Liver (tissue), 9 donors: ENCODE data around the gene ZFP91. TPM values are rescaled to one million over a fixed set of nuclear protein-coding genes. Genes with fewer than 3 reads are reported as not detected.

Source experiments
- DNase-seq: peaks from one replicate; pipeline ENCODE4 v3.0.0-alpha.2; 2017; ENCODE audit warnings: low spot score
- H3K27ac ChIP-seq, 2 donors: one replicate each; pipeline ENCODE4 v1.7.0; 2013; ENCODE audit warnings: inconsistent platforms in 2 of 2, low read length in 2 of 2, control low read depth in 1 of 2, low read depth in 1 of 2, mild to moderate bottlenecking in 1 of 2
- H3K27me3 ChIP-seq, 4 donors: one replicate each; pipeline versions ENCODE4 v1.6.1 to v1.7.0; 2013; ENCODE audit warnings: low read length in 3 of 4, inconsistent platforms in 1 of 4, mild to moderate bottlenecking in 1 of 4, moderate library complexity in 1 of 4; ENCODE audit not compliant: control insufficient read depth in 4 of 4, insufficient read depth in 4 of 4
- H3K36me3 ChIP-seq, 4 donors: one replicate each; pipeline versions ENCODE4 v1.6.1 to v1.7.0; 2013; ENCODE audit warnings: low read length in 3 of 4, mild to moderate bottlenecking in 3 of 4, low read depth in 1 of 4, moderate library complexity in 1 of 4; ENCODE audit not compliant: control insufficient read depth in 4 of 4, insufficient read depth in 3 of 4
- H3K4me1 ChIP-seq, 4 donors: one replicate each; pipeline versions ENCODE4 v1.6.1 to v1.7.0; 2013; ENCODE audit warnings: low read length in 3 of 4, mild to moderate bottlenecking in 3 of 4, moderate library complexity in 1 of 4; ENCODE audit not compliant: control insufficient read depth in 4 of 4, insufficient read depth in 4 of 4
- H3K4me3 ChIP-seq, 3 donors: one replicate each; pipeline versions ENCODE4 v1.6.1 to v1.7.0; 2013; ENCODE audit warnings: low read length in 3 of 3, control low read depth in 1 of 3, low read depth in 1 of 3, mild to moderate bottlenecking in 1 of 3
- H3K9ac ChIP-seq, 2 donors: one replicate each; pipeline ENCODE4 v1.7.0; 2013; ENCODE audit warnings: low read length in 2 of 2, mild to moderate bottlenecking in 2 of 2, moderate library complexity in 2 of 2, control low read depth in 1 of 2, low read depth in 1 of 2
- H3K9me3 ChIP-seq, 4 donors: one replicate each; pipeline versions ENCODE4 v1.6.1 to v1.7.0; 2013; ENCODE audit warnings: low read length in 3 of 4; ENCODE audit not compliant: control insufficient read depth in 4 of 4
- CTCF ChIP-seq: fragments of 150-350 bp; IDR thresholded peaks from 2 replicates; pipeline ENCODE4 v1.5.1; 2017; ENCODE audit warnings: improper control_type of control experiment, low read depth, low read length; ENCODE audit not compliant: missing input control
- EGR1 ChIP-seq, 2 donors: IDR thresholded peaks; 2 replicates each; pipeline ENCODE4 v1.6.1; 2016 to 2018; ENCODE audit warnings: antibody characterized with exemption in 2 of 2, low read depth in 2 of 2
- FOXA1 ChIP-seq: IDR thresholded peaks from 2 replicates; pipeline ENCODE4 v1.6.1; 2016; ENCODE audit warnings: antibody characterized with exemption
- FOXA2 ChIP-seq: IDR thresholded peaks from 2 replicates; pipeline ENCODE4 v1.6.1; 2016; ENCODE audit warnings: antibody characterized with exemption
- GABPA ChIP-seq, 2 donors: IDR thresholded peaks in 1 of 2; conservative IDR thresholded peaks in 1 of 2; 2 replicates each; pipeline ENCODE4 v1.6.1; 2016; ENCODE audit warnings: antibody characterized with exemption in 2 of 2, mild to moderate bottlenecking in 1 of 2, moderate library complexity in 1 of 2
- HNF4A ChIP-seq, 2 donors: conservative IDR thresholded peaks; 2 replicates each; pipeline ENCODE4 v1.6.1; 2016; ENCODE audit warnings: antibody characterized with exemption in 2 of 2, mild to moderate bottlenecking in 2 of 2
- HNF4G ChIP-seq: IDR thresholded peaks from 2 replicates; pipeline ENCODE4 v1.6.1; 2016; ENCODE audit warnings: antibody characterized with exemption
- JUND ChIP-seq, 2 donors: IDR thresholded peaks; 2 replicates each; pipeline ENCODE4 v1.6.1; 2016; ENCODE audit warnings: antibody characterized with exemption in 2 of 2
- MAX ChIP-seq: IDR thresholded peaks from 2 replicates; pipeline ENCODE4 v1.6.1; 2016; ENCODE audit warnings: antibody characterized with exemption
- RAD21 ChIP-seq, 2 donors: IDR thresholded peaks; 2 replicates each; pipeline ENCODE4 v1.6.1; 2016; ENCODE audit warnings: antibody characterized with exemption in 2 of 2, mild to moderate bottlenecking in 2 of 2
- SP1 ChIP-seq: IDR thresholded peaks from 2 replicates; pipeline ENCODE4 v1.6.1; 2018; ENCODE audit warnings: antibody characterized with exemption, mild to moderate bottlenecking
- TAF1 ChIP-seq: conservative IDR thresholded peaks from 2 replicates; pipeline ENCODE4 v1.6.1; 2016; ENCODE audit warnings: antibody characterized with exemption, mild to moderate bottlenecking
- YY1 ChIP-seq: IDR thresholded peaks from 2 replicates; pipeline ENCODE4 v1.6.1; 2016; ENCODE audit warnings: antibody characterized with exemption, mild to moderate bottlenecking
- ZBTB33 ChIP-seq: IDR thresholded peaks from 2 replicates; pipeline ENCODE4 v1.6.1; 2016; ENCODE audit warnings: antibody characterized with exemption
- WGBS: extraction: QIAGEN DNeasy Blood & Tissue Kit; methylation state at CpG from one replicate; pipeline ENCODE4 v1.1.7; 2013; 5-methylcytosine and 5-hydroxymethylcytosine counted together
- polyA plus RNA-seq, 2 donors: library from polyadenylated mRNA; stranded (reverse) in 1 of 2; unstranded in 1 of 2; fragments of 200-250 nt in 1 of 2; fragments of >200 nt in 1 of 2; fragmentation: Nextera tagmentation in 1 of 2; extraction: Ambion mirVana in 1 of 2; gene quantifications; one replicate each; pipeline versions ENCODE4 v1.2.1 to v1.2.3, GENCODE V29; 2013 to 2015
- total RNA-seq, 2 donors: library from RNA; depleted of rRNA; stranded (reverse); fragments of >200 nt; gene quantifications; one replicate each; pipeline ENCODE4 v1.2.3, GENCODE V29; 2014
- TF ChIP-seq, protein P1 (sequence below): IDR thresholded peaks from 2 replicates; pipeline ENCODE4 v1.6.1; 2016; ENCODE audit warnings: antibody characterized with exemption
- donor health status: healthy.
- donor health status: healthy.
- donor health status: healthy.
- donor health status: healthy.
- donor health status: healthy.

Gene ZFP91
- total and polyA plus RNA-seq, 4 donors, result 8.9 to 27.8 (median 20.0) TPM

- peaks cover 2 to 6% (median 4%) of the 10 kb centered on the region in 4 donors for H3K4me1 ChIP-seq
- H3K27ac ChIP-seq, result no peak overlapping the region
- no peaks in the 10 kb centered on the region for H3K36me3 ChIP-seq
- peak; percentile 75 for DNase-seq
- H3K9me3 ChIP-seq, result no peaks in the 10 kb centered on the region
- H3K9ac ChIP-seq, result no peak overlapping the region
- H3K27me3 ChIP-seq, result no peaks in the 10 kb centered on the region
- peak overlapping the region in 1 of 3 donors; percentile 1 for H3K4me3 ChIP-seq
- 21% methylated on average over 12 of the region's 12 CpGs for WGBS
- TF ChIP-seq RAD21 (IDR thresholded peaks at IDR 0.05), result peak; percentile 94 to 95
- no peak for TF ChIP-seq FOXA1
- TF ChIP-seq HNF4A (conservative IDR thresholded peaks at IDR 0.05), result peak; percentile 34 to 53
- no peak for TF ChIP-seq TAF1
- TF ChIP-seq, protein P1, sequence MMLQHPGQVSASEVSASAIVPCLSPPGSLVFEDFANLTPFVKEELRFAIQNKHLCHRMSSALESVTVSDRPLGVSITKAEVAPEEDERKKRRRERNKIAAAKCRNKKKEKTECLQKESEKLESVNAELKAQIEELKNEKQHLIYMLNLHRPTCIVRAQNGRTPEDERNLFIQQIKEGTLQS, result no peak
- TF ChIP-seq FOXA2, result no peak
- TF ChIP-seq CTCF, result peak; percentile 91
- peak; percentile 19 for TF ChIP-seq HNF4G
- no peak for TF ChIP-seq MAX
- TF ChIP-seq SP1, result peak; percentile 48
- no peak for TF ChIP-seq EGR1 (IDR thresholded peaks at IDR 0.05; ENCODE audit: low read depth in 2 of 2)
These were observed 75.4 kb downstream of the ZFP91 start for GRCh38 chr11:58654079-58654907.

GRCh38 chr11:58654908-58655296 lies 76.0 kb downstream of the ZFP91 start:
- peaks cover 2 to 6% (median 4%) of the 10 kb centered on the region in 4 donors for H3K4me1 ChIP-seq
- H3K27me3 ChIP-seq, result no peaks in the 10 kb centered on the region
- H3K36me3 ChIP-seq, result no peaks in the 10 kb centered on the region
- H3K9me3 ChIP-seq, result no peaks in the 10 kb centered on the region
- no peak overlapping the region for H3K27ac ChIP-seq
- no peak for DNase-seq
- no peak overlapping the region for H3K9ac ChIP-seq
- no peak overlapping the region for H3K4me3 ChIP-seq
- WGBS, result 98% methylated on average over 1 of the region's 1 CpG
- TF ChIP-seq MAX (no peak), EGR1 (IDR thresholded peaks at IDR 0.05; ENCODE audit: low read depth in 2 of 2) (no peak), ZBTB33 (no peak), HNF4A (conservative IDR thresholded peaks at IDR 0.05) (no peak)

- Histone ChIP-seq H3K36me3 (no peaks in the 10 kb centered on the region), H3K27ac (no peak overlapping the region), H3K4me3 (no peak overlapping the region), H3K4me1 (peaks cover 2 to 6% (median 4%) of the 10 kb centered on the region in 4 donors), H3K9ac (no peak overlapping the region), H3K27me3 (no peaks in the 10 kb centered on the region), H3K9me3 (no peaks in the 10 kb centered on the region)
- TF ChIP-seq JUND (IDR thresholded peaks at IDR 0.05) (no peak), MAX (no peak), GABPA (IDR thresholded peaks at IDR 0.05 in 1 of 2, conservative IDR thresholded peaks at IDR 0.05 in 1 of 2) (no peak), CTCF (no peak), YY1 (no peak), HNF4G (no peak), HNF4A (conservative IDR thresholded peaks at IDR 0.05) (no peak), EGR1 (IDR thresholded peaks at IDR 0.05; ENCODE audit: low read depth in 2 of 2) (no peak), TAF1 (no peak), FOXA1 (no peak)
- 89% methylated on average over 2 of the region's 2 CpGs for WGBS
- no peak for DNase-seq
These were observed 77.5 kb downstream of the ZFP91 start for GRCh38 chr11:58656348-58656747.
